Measurements from ENCODE around the gene OR51B4.
"Not testable (repeated sequence)": the region's sequence is repeated elsewhere in the genome, so short reads cannot be mapped to it uniquely, and the experiment has no call there.

Gene OR51B4

GRCh38 chr11:5269715-5270147 is 32.0 kb downstream of the OR51B4 start, which contains the start of gene HBE1:
HBE1 (minus strand) TSS chr11:5269945; CDS start chr11:5269890, 55 bp downstream.
- no peak for DNase-seq

GRCh38 chr11:5267033-5267563 is 34.6 kb downstream of the OR51B4 start:
- no peak for DNase-seq

DNA sequence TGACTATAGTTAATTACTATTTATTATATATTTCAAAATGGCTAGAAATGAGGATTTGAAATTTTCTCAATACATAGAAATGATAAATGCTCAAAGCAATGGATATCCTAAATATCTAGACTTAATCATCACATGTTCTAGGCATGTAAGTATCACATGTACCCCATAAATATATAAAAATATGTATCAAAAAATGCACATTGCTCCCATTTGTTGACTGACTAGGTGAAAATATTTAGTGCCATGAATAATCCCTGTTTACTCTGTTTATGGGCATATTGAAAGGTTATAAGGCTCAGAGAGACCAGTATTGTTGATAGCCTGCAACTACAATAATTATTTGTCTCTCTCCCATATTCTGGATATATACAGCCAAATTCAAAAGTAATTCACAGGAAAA is 35.1 kb downstream of the OR51B4 start:
- DNase-seq, result no peak

- DNase-seq, result no peak
Measured at GRCh38 chr11:5265832-5266231, 35.9 kb downstream of the OR51B4 start.

GRCh38 chr11:5258543-5259262 is 43.0 kb downstream of the OR51B4 start:
- DNase-seq, result no peak

- DNase-seq, result no peak
Measured at GRCh38 chr11:5257296-5257695, 44.5 kb downstream of the OR51B4 start.

DNA sequence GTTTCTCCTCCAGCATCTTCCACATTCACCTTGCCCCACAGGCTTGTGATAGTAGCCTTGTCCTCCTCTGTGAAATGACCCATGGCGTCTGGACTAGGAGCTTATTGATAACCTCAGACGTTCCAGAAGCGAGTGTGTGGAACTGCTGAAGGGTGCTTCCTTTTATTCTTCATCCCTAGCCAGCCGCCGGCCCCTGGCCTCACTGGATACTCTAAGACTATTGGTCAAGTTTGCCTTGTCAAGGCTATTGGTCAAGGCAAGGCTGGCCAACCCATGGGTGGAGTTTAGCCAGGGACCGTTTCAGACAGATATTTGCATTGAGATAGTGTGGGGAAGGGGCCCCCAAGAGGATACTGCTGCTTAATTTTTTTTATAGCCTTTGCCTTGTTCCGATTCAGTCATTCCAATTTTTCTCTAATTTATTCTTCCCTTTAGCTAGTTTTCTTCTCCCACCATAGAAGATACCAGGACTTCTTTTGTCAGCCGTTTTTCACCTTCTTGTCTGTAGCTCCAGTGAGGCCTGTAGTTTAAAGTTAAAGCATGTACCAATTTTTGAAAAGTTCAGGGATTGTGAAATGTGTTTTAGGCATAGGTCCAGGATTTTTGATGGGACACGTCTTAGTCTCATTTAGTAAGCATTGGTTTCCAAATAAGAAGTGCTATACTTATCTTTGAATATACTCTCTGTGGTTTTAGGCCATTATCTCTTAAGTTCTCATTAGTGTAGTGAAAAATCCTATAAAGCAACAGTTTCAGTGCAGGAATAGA is 46.9 kb downstream of the OR51B4 start, which contains the start of gene HBG2:
Gene HBG2, minus strand, starts transcription at position 136 of the 768 bp plus-strand sequence. Its CDS starts 53 bp downstream, at position 83.
- DNase-seq, result peak; percentile 55

DNA sequence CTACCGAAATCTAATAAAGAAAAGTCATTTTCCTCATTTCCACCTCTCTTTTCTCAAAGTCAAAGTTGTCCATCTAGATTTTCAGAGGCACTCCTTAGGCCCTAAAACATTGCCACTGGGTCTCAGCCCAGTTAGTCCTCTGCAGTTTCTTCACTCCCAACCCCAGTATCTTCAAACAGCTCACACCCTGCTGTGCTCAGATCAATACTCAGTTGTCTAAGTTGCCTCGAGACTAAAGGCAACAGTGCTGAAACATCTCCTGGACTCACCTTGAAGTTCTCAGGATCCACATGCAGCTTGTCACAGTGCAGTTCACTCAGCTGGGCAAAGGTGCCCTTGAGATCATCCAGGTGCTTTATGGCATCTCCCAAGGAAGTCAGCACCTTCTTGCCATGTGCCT is 47.7 kb downstream of the OR51B4 start:
- DNase-seq, result not testable (repeated sequence)

DNA sequence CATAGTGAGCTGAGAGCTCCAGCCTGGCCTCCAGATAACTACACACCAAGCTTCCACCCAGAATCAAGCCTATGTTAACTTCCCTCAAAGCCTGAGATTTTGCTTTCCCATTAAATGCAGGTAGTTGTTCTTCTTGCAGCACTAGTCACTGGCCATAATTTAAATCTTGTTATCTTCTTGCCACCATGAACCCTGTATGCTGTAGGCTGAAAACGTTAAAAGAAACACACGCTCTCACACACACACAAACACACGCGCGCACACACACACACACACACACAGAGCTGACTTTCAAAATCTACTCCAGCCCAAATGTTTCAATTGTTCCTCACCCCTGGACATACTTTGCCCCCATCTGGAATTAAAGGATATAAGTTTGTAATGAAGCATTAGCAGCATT is 48.3 kb downstream of the OR51B4 start:
- not testable (repeated sequence) for DNase-seq

- DNase-seq, result no peak
Measured at GRCh38 chr11:5252919-5253265, 48.9 kb downstream of the OR51B4 start.

- DNase-seq, result no peak
Measured at GRCh38 chr11:5252192-5252918, 49.4 kb downstream of the OR51B4 start.

- DNase-seq, result no peak
Measured at GRCh38 chr11:5251746-5252145, 50.0 kb downstream of the OR51B4 start.
